Activated CD8-positive, alpha-beta memory T cell treated with anti-CD3 and anti-CD28 coated beads for 24 hours (primary cell): Measurements from ENCODE around the gene LRCOL1.
A peak's percentile ranks its signal among the peaks of the same experiment; 100 is the strongest.

Experiments
- DNase-seq: peaks from one replicate; pipeline ENCODE4 v3.0.0-alpha.2; 2020

LRCOL1 gene

DNA sequence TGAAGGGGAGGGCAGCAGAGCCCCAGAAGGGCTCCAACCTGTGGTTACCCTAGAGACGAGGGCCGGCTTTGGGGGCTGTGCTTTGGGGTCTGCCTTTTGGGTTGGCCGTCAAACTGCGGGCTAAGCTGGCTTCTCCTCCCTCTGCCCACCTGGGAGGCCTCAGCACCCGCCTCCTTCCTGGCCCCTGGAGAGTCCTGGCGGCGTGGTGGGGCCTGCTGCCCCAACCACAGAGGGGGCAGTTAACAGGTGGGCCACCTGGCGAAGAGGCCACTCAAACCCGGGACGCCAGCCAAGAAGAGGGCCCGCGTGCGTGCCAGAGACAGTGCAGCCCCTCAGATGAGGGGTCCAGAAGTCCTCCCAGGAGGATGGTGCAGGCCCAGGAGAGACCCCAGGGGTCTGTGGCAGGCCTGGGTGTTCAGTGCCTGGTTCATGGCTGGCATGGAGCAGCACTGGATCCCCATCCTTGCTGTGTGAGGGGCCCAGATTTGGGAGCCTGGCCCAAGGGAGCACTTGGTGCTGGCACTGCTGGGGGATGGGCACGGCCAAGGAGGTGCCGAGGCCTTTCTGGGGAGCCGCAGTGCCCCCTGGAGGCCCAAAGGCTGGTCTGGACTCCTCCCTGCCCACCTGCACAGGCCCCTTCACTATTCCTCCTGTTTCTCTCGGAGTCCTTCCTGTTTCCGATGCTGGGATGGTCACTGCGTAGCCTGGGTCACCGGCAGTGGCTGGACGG, 48.8 kb downstream of the LRCOL1 start:
- no peak for DNase-seq

- DNase-seq, result peak; percentile 91
These were observed 49.6 kb downstream of the LRCOL1 start for GRCh38 chr12:132560614-132561426.

DNA sequence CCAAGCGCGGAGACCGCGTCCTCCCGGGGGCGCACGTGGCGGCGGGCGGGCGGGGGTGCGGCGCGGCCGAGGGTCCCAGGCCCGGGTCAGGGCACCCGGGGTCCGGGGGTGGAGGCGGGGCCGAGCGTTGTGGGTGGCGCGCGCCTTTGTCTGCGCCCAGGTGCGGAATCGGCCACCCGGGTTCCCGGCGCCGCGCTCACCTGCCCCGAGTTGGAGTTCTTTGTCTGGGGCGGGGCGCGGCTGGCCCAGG, 50.1 kb downstream of the LRCOL1 start:
- DNase-seq, result peak; percentile 78

GRCh38 chr12:132559652-132560363, 50.6 kb downstream of the LRCOL1 start:
- DNase-seq, result peak; percentile 75

DNA sequence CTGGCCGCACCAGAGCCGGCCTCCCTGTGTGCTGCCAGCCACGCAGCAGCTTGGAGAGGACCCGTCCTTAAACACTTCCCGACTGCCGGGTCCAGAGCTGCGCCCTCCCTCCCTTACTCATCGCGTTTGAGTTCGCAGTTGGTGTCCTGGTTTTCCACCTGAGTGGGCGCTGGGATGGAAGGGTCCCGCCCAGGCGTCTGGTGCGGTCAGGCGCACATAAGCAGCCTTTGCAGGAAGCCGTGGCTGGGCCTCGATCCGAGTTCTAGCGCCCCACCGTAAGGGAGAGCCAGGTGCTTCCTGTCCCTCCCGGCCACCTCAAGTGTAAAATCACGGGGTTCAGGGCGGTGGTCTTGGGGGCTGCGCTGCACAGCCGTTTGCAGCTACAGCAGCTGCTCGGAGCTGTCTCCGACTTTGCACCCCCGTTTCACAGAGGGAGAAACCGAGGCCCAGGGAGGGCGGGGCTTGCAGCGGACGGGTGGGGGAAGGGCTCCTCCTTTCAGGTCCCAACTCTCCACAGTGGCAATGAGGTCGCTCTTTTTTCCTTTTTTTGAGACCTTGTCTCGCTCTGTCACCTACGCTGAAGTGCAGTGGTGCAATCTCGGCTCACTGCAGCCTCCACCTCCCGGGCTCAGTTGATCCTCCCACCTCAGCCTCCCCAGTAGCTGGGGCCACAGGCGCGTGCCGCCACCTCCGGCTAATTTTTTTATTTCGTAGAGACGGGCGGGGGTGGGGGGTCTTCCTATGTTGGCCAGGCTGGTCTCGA, 51.3 kb downstream of the LRCOL1 start:
- peak; percentile 65 for DNase-seq

- no peak for DNase-seq
These were observed 52.1 kb downstream of the LRCOL1 start for GRCh38 chr12:132558042-132558856.

DNA sequence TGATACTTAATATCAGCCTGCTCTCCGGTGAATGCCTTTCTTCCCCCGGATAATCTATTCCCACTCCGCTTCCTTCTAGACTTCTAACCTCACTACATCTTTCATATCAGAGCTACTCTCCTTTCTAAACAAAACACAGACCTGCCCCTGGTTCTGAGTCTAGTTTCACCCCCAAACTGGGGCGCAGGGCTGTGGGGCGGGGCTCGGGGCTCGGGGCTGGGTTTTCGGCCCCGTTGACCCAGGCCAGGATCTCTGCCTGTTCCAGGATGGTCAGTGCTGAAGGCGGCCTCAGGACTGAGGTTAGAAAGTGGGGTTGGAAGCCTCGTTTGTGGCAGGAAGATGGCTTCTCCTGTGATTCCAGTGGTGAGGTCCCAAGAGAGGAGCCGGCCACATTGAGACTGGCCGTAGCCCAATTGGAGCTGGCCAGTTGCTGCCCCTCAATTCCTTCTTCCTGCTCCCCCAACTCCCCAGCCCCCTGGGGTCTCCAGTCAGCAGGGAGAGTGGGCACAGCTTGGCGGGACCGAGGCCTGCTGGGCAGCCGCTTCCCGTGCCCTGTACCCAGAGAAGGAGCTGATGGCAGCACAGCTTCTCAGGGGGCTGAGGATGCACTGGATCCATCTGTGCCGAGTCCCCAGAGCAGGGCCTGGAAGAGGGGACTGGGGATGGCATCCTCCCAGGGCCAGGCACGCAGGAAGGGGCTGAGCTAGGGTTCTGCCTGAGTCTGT, 52.9 kb downstream of the LRCOL1 start:
- DNase-seq, result no peak

DNA sequence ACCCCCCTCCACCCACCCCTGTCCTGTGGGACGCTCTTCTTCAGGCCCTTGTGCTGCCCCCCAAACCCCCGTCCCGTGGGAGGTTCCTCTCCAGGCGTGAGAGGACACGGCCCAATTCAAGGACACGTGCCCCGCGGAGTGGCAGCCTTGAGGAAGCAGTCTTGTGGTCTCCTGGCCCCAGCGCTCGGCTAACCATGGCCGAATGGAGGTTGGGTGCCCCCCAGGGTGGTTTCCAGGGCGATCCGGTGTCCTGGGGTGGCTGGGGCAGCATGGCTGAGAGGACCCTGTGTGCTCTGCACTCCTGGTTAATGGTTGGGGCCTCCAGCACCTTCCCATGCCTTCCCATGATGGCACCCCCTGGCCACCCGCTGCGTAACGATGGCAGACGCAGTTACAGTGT, 53.6 kb downstream of the LRCOL1 start:
- no peak for DNase-seq

DNA sequence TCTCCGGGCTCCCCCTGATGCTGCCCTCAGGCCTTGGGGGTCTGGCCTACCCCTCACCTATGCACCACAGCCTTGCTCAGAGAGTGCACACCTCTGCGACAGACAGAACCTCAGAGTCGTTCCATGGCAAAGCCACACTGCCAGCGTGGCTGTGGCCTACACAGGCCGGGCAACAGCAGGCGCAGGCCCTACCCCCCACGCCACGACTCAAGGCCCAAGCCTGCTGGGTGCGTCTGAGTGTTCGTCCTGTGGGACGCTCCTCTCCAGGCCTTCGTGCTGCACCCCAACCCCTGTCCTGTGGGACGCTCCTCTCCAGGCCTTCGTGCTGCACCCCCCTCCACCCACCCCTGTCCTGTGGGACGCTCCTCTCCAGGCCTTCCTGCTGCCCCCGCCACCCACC, 54.2 kb downstream of the LRCOL1 start:
- DNase-seq, result no peak

GRCh38 chr12:132555686-132556085, 54.7 kb downstream of the LRCOL1 start:
- no peak for DNase-seq

DNA sequence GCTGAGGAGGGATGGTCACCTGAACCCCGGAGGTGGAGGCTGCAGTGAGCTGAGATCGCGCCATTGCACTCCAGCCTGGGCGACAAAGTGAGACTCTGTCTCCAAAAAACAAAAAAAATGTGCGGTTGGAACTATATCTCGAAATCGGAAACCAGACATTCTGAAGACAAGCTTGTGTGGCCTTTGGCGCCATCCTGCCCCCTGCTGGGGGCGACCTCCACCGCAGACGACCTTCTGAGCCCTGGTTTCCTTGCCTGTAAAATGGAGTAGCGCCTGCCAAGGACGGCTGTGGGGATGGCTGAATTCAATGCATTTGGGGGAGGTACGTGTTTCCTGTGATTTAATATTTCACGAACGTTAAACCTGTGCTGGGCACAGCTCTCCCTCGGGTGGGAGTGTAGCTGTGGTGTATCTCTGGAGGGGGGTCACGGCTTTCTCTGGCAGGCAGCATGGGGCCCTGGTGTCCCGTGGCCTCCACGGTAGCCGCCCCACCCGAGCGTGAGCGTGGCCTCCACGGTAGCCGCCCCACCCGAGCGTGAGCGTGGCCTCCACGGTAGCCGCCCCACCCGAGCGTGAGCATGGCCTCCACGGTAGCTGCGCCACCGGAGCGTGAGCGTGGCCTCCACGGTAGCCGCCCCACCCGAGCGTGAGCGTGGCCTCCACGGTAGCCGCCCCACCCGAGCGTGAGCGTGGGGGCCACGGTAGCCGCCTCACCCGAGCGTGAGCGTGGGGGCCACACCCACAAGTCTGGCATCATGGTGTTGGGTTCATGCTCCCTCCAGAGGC, 55.3 kb downstream of the LRCOL1 start:
- DNase-seq, result no peak
